HG03175 (cell line): ENCODE measurements around the gene FAM240A.
"Not testable (repeated sequence)": the region's sequence is repeated elsewhere in the genome, so short reads cannot be mapped to it uniquely, and the experiment has no call there.

Source experiments
- ATAC-seq: cut with Tn5 transposase; IDR thresholded peaks from one replicate; pipeline ENCODE4 v1.9.1; 2021; ENCODE audit warnings: mild to moderate bottlenecking, moderate library complexity; ENCODE audit not compliant: unreplicated experiment

FAM240A gene

DNA sequence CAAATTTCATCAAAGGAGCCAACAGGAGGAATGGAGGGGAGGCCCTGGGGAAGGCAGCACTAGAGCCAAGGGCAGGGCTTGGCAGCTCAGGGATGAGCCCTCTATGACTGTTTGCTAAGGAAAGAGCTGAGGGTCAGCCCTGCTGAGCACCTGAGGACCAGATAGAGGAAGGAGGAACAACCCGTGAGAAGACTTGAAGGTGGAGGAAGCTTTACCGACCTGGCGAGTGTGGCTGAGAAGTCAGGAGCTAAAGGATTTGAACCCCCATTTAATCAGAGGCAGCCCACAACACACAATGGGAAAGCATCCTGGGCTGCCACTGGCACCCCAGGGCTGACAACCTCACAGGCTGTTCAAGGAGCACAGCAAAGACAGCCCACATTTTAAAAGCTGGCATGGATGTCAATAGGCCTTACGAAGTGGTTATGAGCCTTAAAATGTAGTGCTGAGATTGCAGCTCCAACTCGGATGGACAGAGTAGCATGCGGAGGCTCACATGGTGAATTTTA, 25.5 kb upstream of the FAM240A start:
- no peak for ATAC-seq

DNA sequence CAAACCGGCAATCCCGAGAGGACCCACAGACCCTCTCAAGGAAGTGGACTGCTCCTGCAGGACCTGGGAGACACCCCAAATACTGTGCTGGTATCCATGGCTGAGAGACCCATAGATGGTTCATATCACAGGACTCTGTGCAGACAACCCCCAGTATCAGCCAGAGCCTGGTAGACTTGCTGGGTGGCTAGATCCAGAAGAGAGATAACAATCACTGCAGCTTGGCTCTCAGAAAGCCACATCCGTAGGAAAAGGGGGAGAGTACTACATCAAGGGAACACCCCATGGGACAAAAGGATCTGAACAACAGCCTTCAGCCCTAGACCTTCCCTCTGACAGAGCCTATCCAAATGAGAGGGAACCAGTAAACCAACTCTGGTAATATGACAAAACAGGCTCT, 25.1 kb upstream of the FAM240A start:
- not testable (repeated sequence) for ATAC-seq

DNA sequence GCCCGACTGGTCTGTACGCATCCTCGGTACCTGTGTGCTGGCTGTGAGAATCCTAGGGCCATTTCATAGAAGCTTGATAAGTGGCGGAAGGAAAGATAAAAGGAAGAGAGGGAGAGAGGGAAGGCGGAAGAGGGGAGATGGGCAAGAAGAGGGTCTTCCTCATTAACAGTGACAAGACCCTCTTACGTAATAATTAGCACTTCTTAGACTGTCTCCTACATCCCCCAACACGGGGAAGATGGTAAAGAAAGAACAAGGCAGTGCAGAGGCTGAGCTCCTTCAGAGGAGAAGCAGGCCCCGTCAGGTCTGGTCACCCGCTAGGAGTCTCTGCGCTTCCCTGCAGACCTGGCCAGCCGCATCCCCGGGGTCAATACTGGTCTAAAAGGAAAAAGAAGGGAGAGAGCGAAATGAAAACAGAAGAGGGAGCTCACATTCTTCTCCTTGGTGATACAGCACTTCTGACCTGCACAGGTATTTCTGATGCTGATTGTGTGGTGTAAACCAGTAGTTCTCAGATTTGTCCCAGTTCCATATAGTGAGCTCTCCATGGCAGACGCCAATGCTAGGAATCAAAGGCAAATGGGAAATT, 19.0 kb upstream of the FAM240A start:
- ATAC-seq = no peak

DNA sequence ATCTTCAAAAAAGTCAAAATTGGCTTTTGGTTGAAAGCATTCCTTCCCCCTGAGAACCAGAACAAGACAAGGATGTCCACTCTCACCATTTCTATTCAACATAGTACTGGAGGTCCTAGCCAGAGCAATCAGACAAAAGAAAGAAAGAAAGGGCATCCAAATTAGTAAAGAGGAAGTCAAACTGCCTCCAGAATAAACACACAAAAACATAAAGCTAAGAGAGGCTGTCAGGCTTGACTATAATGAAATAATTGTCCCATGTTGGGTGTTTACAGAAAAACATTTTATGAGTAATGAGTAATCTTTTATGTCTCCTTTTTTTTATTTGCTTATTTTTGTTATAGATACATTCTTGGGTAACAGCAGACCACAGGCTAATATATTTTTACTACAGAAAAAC, 18.3 kb upstream of the FAM240A start:
- no peak for ATAC-seq

DNA sequence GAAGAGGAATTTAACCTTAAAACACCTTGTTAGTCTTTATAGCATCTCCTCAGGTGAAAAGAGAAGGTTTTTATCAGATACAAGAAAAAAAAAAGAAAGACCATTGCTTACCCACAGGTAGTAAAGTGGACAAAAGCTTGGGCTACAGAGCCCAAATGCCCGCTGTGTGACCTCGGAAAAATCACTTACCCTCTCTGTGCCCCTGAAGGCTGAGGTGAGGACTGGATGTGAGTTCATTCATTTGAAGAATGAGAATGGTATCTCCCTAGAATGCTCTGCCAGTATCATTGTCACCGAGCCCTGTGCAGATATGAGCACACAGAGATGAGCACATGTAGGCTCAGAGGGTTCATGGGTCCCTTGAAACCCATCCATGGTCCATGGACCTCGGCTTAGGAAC, 17.6 kb upstream of the FAM240A start:
- ATAC-seq = no peak

DNA sequence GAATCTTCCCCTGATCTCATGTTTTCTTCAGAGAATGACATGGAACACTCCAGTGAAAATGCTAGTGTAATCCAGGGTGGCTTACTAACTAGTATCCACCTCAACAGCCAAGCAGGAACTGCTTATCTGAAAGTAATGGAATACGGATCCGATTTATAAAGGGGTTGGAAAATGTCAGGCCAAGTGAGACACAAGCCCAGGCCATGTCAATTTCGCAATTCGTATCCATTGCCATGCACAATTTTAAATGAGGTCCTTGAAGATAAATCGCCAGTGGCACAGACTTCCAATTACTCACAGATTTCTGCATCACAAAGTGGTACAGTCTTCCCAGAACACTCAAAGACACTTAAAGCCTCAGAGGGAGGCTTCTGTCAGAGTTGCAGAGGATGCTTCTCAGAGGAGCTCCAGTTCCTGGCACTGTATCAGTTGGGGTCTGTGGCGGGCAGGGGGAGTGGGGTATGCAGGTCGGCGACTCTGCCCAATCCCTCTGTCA, 16.5 kb upstream of the FAM240A start:
- ATAC-seq = no peak

DNA sequence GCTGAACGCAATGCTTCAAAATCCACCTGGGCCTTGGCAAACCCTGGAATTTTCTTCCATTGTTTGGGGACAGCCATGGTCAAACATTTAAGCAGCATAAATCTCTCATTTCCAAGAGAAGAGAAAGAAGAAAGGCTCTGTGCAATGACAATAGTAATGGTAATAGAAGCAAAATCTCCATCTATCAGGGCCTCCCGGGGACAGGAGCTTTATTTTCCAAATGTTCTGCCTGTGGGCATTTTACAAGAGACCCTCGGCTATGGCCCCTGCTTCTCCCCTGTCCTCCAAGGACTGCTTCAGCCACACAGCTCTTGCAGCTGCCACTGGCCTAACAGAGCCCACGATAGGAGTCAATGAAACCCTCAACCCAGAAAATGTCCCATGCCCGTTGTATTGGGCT, 12.7 kb upstream of the FAM240A start:
- ATAC-seq = no peak

DNA sequence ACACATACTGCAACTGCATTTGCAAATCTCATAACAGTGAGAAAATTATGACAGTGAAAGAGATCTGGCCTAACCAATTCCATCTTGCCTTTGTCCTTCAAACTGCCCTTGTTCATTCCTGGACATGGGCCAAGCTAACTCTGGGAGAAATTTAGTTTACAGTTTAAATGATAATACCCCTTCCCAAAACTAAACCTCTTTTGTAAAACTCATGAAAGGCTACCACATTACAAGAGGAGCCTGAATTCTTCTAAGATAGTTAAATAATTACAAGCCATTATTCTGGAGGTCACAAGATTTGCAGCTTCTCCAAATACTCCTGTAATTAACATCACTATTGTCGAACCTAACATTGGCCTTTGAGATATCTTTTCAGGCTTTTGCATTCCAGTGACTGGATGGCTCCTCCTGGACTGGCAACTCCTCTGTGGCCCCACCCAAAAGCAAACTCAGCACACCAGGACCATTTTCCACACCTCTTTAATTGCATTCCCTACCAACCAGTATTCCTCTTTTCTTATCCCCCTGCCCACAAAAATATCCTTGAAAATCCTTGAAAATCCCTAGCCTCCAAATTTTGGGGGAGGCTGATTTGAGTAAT, 8.8 kb upstream of the FAM240A start:
- no peak for ATAC-seq

DNA sequence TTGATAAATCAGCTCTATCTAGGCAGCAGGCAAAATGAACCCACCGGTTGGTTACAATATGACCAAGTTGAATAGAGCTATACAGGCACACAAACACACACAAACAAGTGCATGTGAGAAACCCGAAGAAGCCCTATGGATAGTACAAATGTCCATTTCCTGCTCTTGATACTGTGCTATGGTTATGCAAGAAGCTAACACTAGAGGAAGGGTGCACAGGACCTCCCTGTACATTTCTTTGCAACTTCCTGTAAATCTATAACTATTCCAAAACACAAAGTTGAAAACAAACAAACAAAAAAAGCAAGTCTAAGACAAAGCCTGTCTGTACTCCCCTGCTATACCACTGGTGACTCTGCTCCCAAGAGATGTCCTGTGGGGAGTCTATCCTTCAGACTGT, 8.2 kb upstream of the FAM240A start:
- ATAC-seq = no peak

DNA sequence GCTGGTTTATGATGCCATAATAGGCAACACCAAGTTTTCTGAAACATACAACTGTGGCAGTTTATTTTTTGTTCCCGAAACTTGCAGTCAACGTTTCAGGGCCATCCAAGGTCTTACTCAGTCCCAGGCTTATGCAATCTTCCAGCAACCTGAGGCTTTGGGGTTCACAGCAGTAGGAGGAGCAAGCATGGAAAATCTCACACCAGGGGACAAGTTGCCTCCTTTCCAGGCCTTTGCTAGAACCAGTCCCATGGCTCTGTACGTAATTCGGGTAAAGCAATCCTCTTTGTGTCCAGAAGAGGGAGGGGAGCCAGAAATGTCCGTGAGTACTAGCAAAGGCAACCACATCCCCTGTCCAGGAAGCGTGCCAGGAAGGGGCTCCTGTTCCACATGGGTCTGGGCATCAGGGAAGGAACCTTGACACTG, 4.7 kb upstream of the FAM240A start:
- no peak for ATAC-seq

DNA sequence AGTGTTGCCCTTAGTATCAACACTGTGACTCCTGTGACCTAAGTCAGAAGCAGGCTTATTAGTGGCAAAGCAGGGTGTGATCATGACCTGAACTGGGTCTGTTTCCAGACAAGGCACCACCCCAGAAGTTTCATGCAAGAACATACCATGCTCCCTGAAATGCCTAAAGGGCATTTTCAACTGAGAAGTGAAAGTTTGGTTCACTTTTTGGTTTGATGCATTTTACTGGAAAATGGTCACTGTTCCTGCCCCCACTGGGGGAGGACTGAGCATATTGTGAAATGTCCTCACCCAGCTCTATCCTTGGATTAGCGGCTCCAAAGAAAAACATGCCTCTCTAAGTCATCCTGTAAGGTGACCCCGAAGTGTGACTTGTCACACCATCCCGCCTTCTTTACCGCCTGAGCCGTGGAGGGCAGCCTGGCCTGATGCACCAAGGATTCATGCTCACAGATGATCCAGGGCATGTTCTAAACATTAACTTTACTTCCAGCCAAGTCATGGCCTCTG, 3.1 kb upstream of the FAM240A start:
- ATAC-seq = no peak

DNA sequence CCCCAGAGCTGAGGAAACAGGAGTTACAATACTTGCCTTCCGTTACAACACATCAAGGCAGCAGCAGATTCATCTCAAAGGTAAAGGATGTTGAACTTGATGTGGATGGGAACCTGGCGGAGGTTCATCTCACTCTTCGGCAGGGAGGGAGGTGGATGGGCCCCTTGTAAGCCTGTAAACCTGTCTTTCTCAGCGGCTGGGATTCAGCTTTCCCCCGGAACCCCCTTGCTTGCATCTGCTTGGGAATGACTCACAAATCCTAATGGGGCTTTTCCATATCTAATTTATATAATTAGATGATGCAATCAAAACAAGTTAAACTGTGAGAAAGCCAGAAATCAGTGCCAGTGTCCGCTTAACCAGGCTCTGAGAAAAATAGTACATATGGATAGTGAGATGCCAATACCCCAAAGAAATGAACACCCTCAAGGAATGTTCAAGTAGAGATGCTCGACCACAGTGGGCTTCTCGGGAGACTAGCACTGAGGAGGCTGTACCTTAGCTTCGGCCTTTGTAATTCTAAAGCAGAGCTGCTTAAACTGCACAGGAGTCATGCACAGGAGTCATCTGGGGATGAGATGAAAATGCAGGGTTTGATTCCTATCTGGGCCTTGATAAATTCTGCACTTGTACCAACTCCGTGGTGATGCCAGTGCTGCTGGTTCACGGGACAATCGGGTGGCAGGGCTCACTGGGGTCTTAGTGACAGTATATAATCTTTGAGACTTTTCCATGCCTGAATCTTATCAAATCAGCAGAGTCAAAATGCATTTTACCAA, 2.2 kb upstream of the FAM240A start:
- no peak for ATAC-seq

DNA sequence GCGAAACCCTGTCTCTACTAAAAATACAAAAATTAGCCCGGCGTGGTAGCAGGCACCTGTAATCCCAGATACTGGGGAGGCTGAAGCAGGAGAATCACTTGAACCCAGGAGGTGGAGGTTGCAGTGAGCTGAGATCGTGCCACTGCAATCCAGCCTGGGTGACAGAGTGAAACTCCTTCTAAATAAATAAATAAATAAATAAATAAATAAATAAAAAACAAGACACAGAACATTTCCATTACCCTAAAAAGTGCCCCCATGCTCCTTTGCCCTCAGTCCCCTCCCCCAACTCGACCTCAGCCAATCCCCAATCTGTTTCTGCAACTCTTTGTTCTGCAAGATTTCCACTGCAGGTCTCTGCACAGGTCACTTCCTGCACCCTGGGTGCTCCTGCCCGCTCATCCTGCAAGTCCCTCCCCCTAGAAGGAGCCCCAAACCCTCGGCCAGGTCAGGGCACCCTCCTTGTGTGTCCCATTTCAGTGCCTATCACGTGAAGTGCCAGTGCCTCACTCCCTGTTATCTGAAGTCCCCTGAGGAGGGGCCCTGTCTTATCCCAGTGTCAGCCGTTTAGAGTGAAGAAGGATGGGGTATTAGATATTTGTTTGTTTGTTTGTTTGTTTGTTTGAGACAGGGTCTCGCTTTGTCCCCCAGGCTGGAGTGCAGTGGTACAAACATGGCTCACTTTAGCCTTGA, 1.1 kb downstream of the FAM240A start:
- no peak for ATAC-seq

DNA sequence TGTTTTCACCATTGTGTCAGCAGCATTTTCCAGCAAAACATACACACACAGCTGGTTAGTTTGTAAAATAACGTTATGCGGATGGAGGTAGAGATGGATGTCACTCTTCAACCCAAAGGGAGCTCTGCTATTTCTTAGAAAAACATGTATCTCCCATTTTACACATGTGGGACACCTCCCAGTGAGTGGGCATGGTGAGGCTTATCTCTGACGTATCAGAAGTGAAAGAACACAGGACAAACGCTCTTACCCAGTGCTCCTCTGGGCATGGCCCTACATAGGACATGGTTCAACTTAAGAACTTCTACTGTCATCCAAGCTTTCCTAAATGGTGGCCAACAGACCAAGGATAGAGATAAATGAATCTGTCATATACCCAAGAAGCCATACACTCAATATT, 2.1 kb downstream of the FAM240A start:
- no peak for ATAC-seq

DNA sequence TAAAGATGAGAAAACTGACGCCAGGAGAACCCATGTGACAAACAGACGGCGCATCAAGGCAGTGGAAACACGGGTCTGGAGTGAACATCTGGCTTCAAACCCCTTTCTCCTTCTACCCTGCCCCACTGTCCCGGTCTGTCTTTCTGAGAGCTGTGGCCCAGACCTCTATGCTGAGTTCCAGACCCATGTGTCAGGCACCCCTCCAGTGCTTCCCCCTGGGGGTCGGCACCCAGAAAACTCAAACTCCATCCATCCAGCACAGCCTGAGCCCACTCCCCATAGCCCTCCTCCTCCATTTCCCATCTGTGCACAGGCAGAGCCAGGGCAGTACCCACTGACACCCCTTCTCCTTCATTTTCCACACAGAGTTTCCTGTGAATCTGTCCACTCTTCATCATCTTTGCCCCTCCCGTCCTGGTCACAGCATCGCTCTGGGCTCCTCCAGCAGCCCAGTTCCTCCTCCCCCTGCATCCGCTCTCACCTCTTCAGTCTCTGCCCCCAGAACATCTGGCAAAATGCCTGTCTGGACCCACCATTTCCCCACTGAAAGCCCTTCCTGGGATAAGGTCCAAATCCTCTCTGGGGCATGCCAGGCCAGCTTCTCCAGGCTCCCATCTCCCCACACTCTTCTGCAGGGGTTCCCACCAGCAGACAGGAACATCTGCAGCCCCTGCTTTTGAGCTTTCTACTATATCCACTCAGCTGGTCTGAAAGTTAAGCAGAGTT, 2.9 kb downstream of the FAM240A start:
- no peak for ATAC-seq

DNA sequence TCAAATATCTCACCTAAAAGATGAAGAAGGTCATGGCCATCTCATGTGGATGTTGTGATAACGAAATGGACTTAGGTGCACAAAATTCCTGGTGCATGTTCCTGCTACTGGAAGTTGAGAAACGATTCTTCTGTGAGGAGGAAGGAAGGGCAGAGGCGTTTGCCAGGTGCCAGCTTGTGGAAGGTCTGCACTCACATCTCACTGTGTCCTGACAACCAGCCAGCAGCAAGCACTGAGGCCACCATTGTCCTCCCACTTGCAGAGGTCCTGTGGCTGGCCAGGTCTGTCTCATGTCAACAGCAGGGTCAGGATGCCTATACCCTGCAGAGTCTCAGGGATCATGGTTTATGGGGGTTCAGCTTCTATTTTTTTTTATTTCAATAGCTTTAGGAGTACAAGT, 3.7 kb downstream of the FAM240A start:
- ATAC-seq = no peak

DNA sequence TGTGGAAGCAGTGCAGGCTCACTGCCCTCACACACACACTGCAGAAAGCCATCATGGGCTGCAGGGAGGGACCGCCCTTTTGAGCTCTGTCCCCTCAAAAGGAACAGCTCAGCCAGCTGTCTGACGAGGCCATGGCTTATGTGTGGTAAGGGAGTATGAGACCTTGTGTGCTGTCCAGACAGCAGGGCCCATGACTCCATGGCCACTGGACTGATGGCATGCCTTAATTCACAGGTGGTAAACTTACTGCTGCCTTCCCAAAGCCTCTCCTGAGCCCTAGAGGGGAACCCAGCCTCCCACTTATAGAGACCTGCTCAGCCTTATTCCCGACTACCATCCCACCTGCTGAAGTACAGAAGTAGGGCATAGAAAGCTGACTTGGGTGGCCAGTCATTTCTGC, 5.6 kb downstream of the FAM240A start:
- ATAC-seq = no peak

DNA sequence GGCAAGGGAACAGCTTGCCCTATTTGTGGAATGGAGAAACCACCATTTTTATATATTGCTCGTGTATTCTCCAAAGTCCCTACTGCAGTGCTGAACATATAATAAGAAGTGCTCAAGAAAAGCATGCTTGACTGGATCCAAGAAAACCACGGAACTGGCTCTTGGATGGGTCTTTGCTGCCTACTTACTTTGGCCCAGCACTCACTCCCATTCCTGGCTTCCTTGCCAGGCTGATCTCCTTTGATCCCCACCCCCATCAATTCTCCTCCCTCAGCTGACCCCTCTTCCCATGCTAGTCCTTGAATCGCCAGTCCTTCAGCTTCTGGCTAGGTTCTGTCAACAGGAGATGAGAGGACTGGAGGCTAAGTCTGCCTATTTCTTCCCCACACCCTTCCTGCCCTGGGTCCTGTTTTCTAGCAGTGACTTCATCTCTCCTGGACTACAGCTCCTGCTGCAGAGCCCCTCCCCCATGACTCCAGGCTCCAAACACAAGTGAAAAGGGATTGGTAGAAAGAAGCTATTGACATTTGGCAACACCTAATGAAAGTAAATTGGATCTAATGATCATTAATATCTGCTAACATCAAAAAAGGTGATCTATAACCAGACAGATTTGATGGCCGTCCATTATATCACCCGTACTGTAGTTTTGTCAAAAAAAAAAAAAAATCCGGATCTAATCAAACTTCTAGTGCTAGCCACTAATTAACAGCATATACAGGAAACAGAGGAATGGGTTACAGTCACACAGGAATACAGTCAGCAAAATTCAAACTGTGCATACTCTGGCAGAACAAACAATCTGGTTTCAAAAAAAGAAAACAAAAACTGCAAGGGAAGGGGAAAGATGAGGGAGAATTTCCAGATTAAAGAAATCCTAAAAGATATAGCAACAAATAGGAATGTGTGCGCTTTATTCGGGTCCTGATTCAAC, 7.8 kb downstream of the FAM240A start:
- ATAC-seq = no peak

DNA sequence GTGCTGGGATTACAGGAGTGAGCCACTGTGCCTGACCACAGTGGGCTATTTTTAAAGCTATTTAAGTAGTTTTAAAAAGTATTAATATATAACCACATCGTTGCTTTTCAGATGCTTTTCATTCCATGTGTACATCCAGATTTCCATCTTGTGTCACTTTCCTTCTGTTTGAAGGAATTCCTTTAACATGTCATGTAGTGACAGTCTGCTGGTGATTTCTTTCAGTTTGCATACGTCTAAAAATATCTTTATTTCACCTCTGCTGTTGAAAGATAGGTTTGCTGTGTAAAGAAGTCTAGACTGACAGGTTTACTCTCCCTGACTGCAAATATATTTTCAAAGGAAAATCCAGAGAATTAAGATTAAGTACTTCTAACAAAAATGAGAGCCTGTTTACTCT, 12.2 kb downstream of the FAM240A start:
- no peak for ATAC-seq
